ENCODE data around the gene RGS16. TPM values are rescaled to one million over a fixed set of nuclear protein-coding genes. Genes with fewer than 3 reads are reported as not detected.

Gene RGS16
- total RNA-seq, 2 experiments from 2014 or later, result 1.8 to 39.9 TPM

GRCh38 chr1:182600036-182600713 lies 4.0 kb downstream of the RGS16 start:
- DNase-seq (no peak), ATAC-seq (no peak)
- no peaks in the 10 kb centered on the region for H3K9me3 Mint-ChIP-seq (ENCODE audit: low read depth)
- no peak overlapping the region for H3K4me3 Mint-ChIP-seq
- no peak overlapping the region for H3K27ac Mint-ChIP-seq
- peaks cover 5% of the 10 kb centered on the region for H3K36me3 Mint-ChIP-seq
- H3K4me1 Mint-ChIP-seq, result peaks cover 8% of the 10 kb centered on the region
- H3K27me3 Mint-ChIP-seq, result peaks cover 9% of the 10 kb centered on the region
- CTCF ChIA-PET, result interaction anchor here (0.6 to 19.9 kb wide), 16 partner anchors 10 to 1488 kb away, joined by 3 to 715 read pairs (median 4); partner anchors contain the start of genes NPL and RNASEL

- Mint-ChIP-seq H3K9me3 (ENCODE audit: low read depth) (no peaks in the 10 kb centered on the region), H3K27me3 (peaks cover 11% of the 10 kb centered on the region), H3K4me1 (peaks cover 2% of the 10 kb centered on the region), H3K36me3 (peaks cover 5% of the 10 kb centered on the region), H3K4me3 (no peak overlapping the region), H3K27ac (no peak overlapping the region)
- no peak for DNase-seq
- no peak for ATAC-seq
- CTCF ChIA-PET, result interaction anchor here (0.6 to 19.9 kb wide), 11 partner anchors 9 to 1489 kb away, joined by 3 to 715 read pairs (median 4); partner anchors contain the start of genes NPL and RNASEL
These were observed 4.8 kb downstream of the RGS16 start for GRCh38 chr1:182599339-182599738.

- CTCF ChIA-PET, result interaction anchor here (1.0 to 19.9 kb wide), 6 partner anchors 10 to 513 kb away, joined by 3 to 715 read pairs (median 52); partner anchors contain the start of genes NPL and RNASEL
- peaks cover 5% of the 10 kb centered on the region for H3K36me3 Mint-ChIP-seq
- no peak overlapping the region for H3K4me3 Mint-ChIP-seq
- H3K27ac Mint-ChIP-seq, result no peak overlapping the region
- H3K4me1 Mint-ChIP-seq, result no peaks in the 10 kb centered on the region
- peaks cover 16% of the 10 kb centered on the region for H3K27me3 Mint-ChIP-seq
- no peaks in the 10 kb centered on the region for H3K9me3 Mint-ChIP-seq (ENCODE audit: low read depth)
- no peak for DNase-seq
- no peak for ATAC-seq
These were observed 5.9 kb downstream of the RGS16 start for GRCh38 chr1:182598296-182598695.

- peaks cover 2% of the 10 kb centered on the region for H3K36me3 Mint-ChIP-seq
- CTCF ChIA-PET, result interaction anchor here (0.7 to 19.9 kb wide), 9 partner anchors 8 to 512 kb away, joined by 3 to 715 read pairs (median 6); partner anchors contain the start of genes NPL, RGS16 and RNASEL
- H3K9me3 Mint-ChIP-seq (ENCODE audit: low read depth), result no peaks in the 10 kb centered on the region
- H3K4me1 Mint-ChIP-seq, result no peaks in the 10 kb centered on the region
- ATAC-seq, result no peak
- H3K27ac Mint-ChIP-seq, result no peak overlapping the region
- H3K4me3 Mint-ChIP-seq, result no peak overlapping the region
- H3K27me3 Mint-ChIP-seq, result peaks cover 23% of the 10 kb centered on the region
- no peak for DNase-seq
These were observed 7.3 kb downstream of the RGS16 start for GRCh38 chr1:182596934-182597333.

- Mint-ChIP-seq H3K4me3 (no peak overlapping the region), H3K4me1 (no peaks in the 10 kb centered on the region)
These were observed 8.4 kb downstream of the RGS16 start for GRCh38 chr1:182595641-182596240.

GRCh38 chr1:182589931-182590330 lies 14.3 kb downstream of the RGS16 start:
- no peak for ATAC-seq
- peaks cover 20% of the 10 kb centered on the region for H3K4me1 Mint-ChIP-seq
- no peaks in the 10 kb centered on the region for H3K9me3 Mint-ChIP-seq (ENCODE audit: low read depth)
- H3K4me3 Mint-ChIP-seq, result peak overlapping the region; percentile 89
- peaks cover 17% of the 10 kb centered on the region for H3K27me3 Mint-ChIP-seq
- peaks cover 16% of the 10 kb centered on the region for H3K36me3 Mint-ChIP-seq
- no peak for DNase-seq
- peak overlapping the region; percentile 99 for H3K27ac Mint-ChIP-seq
- CTCF ChIA-PET, result interaction anchor here (1.7 to 19.9 kb wide), 4 partner anchors 9 to 509 kb away, joined by 4 to 715 read pairs (median 52); partner anchors contain the start of gene NPL

More at GRCh38 chr1:182595641-182596240, 8.4 kb downstream of the RGS16 start:
- peak; percentile 46 for ATAC-seq
- Mint-ChIP-seq H3K9me3 (ENCODE audit: low read depth) (no peaks in the 10 kb centered on the region), H3K27ac (no peak overlapping the region), H3K27me3 (peaks cover 26% of the 10 kb centered on the region), H3K36me3 (peaks cover 2% of the 10 kb centered on the region)
- DNase-seq, result peak; percentile 75
- CTCF ChIA-PET, result interaction anchor here (0.7 to 19.9 kb wide), 24 partner anchors 8 to 515 kb away, joined by 3 to 715 read pairs (median 4); partner anchors contain the start of genes NPL, RGS16 and RNASEL

GRCh38 chr1:182589520-182589919 lies 14.7 kb downstream of the RGS16 start:
- no peak for DNase-seq
- Mint-ChIP-seq H3K27me3 (peaks cover 14% of the 10 kb centered on the region), H3K4me3 (peak overlapping the region; percentile 89), H3K9me3 (ENCODE audit: low read depth) (no peaks in the 10 kb centered on the region), H3K27ac (peak overlapping the region; percentile 99), H3K4me1 (peaks cover 24% of the 10 kb centered on the region), H3K36me3 (peaks cover 16% of the 10 kb centered on the region)
- ATAC-seq, result no peak
- CTCF ChIA-PET, result interaction anchor here (1.5 to 19.9 kb wide), 7 partner anchors 10 to 509 kb away, joined by 4 to 715 read pairs (median 5); partner anchors contain the start of gene NPL

GRCh38 chr1:182588500-182589396 lies 15.4 kb downstream of the RGS16 start, which contains the start of gene RNASEL:
TSS of gene RNASEL (minus strand) at chr1:182589256. CDS start at chr1:182586806, 2,450 bp downstream.
- CTCF ChIA-PET, result interaction anchor here (1.0 to 19.9 kb wide), 9 partner anchors 11 to 508 kb away, joined by 3 to 715 read pairs (median 5); partner anchors contain the start of gene NPL
- Mint-ChIP-seq H3K27me3 (peaks cover 14% of the 10 kb centered on the region), H3K4me1 (peaks cover 26% of the 10 kb centered on the region), H3K9me3 (ENCODE audit: low read depth) (no peaks in the 10 kb centered on the region), H3K36me3 (peaks cover 16% of the 10 kb centered on the region), H3K27ac (peak within 1 kb of the TSS; percentile 99), H3K4me3 (peak within 1 kb of the TSS; percentile 89)
- DNase-seq (peak; percentile 68), ATAC-seq (peak; percentile 96)

- Mint-ChIP-seq H3K9me3 (ENCODE audit: low read depth) (no peaks in the 10 kb centered on the region), H3K4me1 (peaks cover 31% of the 10 kb centered on the region), H3K4me3 (peak overlapping the region; percentile 89), H3K27ac (peak overlapping the region; percentile 99), H3K27me3 (peaks cover 8% of the 10 kb centered on the region), H3K36me3 (peaks cover 24% of the 10 kb centered on the region)
- CTCF ChIA-PET, result interaction anchor here (1.0 to 19.9 kb wide), 8 partner anchors 11 to 502 kb away, joined by 3 to 715 read pairs (median 5); partner anchors contain the start of gene NPL
- peak; percentile 16 for ATAC-seq
- DNase-seq, result no peak
These were observed 16.3 kb downstream of the RGS16 start for GRCh38 chr1:182587666-182588499.

- Mint-ChIP-seq H3K4me3 (no peak overlapping the region), H3K9me3 (ENCODE audit: low read depth) (no peaks in the 10 kb centered on the region), H3K36me3 (peaks cover 30% of the 10 kb centered on the region), H3K27ac (no peak overlapping the region), H3K4me1 (peaks cover 31% of the 10 kb centered on the region), H3K27me3 (peaks cover 4% of the 10 kb centered on the region)
- DNase-seq, result no peak
- no peak for ATAC-seq
- CTCF ChIA-PET, result interaction anchor here (1.2 to 7.5 kb wide), 3 partner anchors 12 to 502 kb away, joined by 4 to 98 read pairs (median 6); no protein-coding TSS in a partner anchor
These were observed 17.1 kb downstream of the RGS16 start for GRCh38 chr1:182587093-182587492.

- Mint-ChIP-seq H3K27ac (no peak overlapping the region), H3K9me3 (ENCODE audit: low read depth) (no peaks in the 10 kb centered on the region), H3K4me1 (peaks cover 31% of the 10 kb centered on the region), H3K4me3 (no peak overlapping the region), H3K36me3 (peaks cover 34% of the 10 kb centered on the region), H3K27me3 (no peaks in the 10 kb centered on the region)
- ATAC-seq (no peak), DNase-seq (no peak)
- CTCF ChIA-PET, result interaction anchor here (1.2 to 7.5 kb wide), 2 partner anchors 13 to 198 kb away, joined by 4 to 98 read pairs; no protein-coding TSS in a partner anchor
These were observed 17.8 kb downstream of the RGS16 start for GRCh38 chr1:182586380-182586779.

GRCh38 chr1:182584746-182585145 lies 19.4 kb downstream of the RGS16 start:
- H3K27me3 Mint-ChIP-seq, result no peaks in the 10 kb centered on the region
- H3K27ac Mint-ChIP-seq, result no peak overlapping the region
- H3K36me3 Mint-ChIP-seq, result peaks cover 48% of the 10 kb centered on the region
- ATAC-seq (no peak), DNase-seq (no peak)
- H3K4me3 Mint-ChIP-seq, result no peak overlapping the region
- CTCF ChIA-PET, result interaction anchor here (7.5 kb wide), 1 partner anchor 15 kb away, joined by 98 read pairs; no protein-coding TSS in a partner anchor
- H3K9me3 Mint-ChIP-seq (ENCODE audit: low read depth), result no peaks in the 10 kb centered on the region
- H3K4me1 Mint-ChIP-seq, result peaks cover 31% of the 10 kb centered on the region
